HK-2 (cell line): Measurements from ENCODE around the gene FCHSD2.

ENCODE experiments used
- DNase-seq: peaks from one replicate; pipeline ENCODE4 v3.0.0-alpha.2; 2018; ENCODE audit not compliant: unreplicated experiment

FCHSD2 gene

GRCh38 chr11:73142128-73142377 lies at the start of gene FCHSD2:
Gene FCHSD2, minus strand, starts transcription at chr11:73142318. Its CDS starts 441 bp downstream, at chr11:73141877.
- no peak for DNase-seq

GRCh38 chr11:73191151-73191550 lies 49.0 kb upstream of the FCHSD2 start:
- no peak for DNase-seq

- DNase-seq = no peak
Observed at GRCh38 chr11:73190557-73190885, 48.4 kb upstream of the FCHSD2 start.

DNA sequence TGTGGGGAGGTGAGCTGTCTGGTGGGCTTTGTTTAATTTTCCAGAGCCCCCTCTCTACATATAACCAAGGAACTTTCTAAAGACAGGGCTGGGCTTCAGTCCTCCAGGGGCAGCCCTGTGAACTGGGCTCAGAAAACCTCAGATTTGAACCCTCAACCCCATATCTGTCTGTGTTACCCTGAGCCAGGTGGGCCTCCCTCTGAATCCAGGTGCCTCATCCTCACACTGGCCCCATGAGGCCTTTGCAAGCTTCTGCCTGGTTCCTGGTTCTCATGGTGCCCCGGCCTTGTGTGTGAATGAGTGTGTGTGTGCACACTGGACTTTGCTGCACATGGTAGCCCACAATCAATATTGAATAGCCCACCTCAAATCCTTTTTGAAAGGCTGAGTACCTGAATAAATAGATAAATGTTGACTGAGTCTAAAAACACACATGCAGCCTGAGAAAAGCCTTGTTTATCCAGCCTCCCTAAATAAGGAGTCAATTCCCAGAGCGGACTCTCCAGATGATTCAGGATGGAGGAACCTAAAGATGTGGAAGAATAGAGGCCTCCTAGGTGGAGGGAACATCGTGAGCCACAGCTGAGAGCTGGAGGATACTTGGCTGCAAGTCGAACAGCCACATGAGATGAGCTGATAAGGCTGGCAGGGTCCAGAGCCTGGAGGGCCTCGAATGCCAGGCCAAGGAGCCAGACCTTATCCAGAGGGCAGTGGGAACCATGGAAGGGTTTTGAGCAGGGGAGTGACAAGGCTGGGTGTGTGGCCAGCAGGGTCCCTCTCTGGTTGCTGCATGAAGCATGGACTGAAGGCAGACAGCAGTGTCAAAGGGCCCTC lies 47.8 kb upstream of the FCHSD2 start:
- DNase-seq = no peak

GRCh38 chr11:73189315-73189714 lies 47.2 kb upstream of the FCHSD2 start:
- no peak for DNase-seq

DNA sequence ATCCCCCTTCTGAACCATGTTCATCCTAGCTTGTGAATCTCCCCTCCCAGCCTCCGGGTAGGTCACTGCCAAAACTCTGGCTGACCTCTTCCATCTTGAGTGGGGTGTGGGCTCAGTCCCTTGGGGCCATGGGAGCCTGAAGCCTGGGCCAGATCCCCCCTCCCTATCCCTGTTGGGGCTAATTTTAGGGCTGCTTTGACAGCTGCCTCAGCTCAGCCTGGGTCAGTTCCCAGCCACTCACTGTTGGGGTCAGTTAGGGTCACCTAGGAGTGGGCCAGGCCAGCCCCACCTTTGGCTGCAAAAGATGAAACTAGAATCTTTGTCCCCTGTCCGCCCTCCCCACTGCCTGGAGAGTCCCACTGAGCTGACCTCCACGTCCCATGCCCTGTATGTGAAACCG lies 46.2 kb upstream of the FCHSD2 start:
- DNase-seq = no peak

- DNase-seq = no peak
Observed at GRCh38 chr11:73187854-73188253, 45.7 kb upstream of the FCHSD2 start.

DNA sequence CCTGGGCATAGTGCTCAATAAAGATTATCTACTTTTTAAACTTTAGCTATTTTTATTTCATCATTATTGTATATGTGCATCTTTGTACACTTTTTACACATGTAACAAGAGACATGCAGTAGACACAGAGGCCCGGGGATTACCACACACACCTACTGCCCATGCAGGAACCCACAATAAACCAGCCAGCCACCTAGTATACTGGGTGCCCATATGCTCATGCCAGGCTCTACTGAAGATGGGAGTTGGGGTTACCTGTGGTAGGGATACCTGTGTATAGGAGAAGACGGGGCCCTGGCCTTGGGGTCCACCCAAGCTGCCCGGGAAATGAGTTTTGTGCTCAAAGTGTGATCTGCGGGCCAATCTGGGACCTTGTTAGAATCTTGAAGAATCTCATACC lies 44.8 kb upstream of the FCHSD2 start:
- no peak for DNase-seq

DNA sequence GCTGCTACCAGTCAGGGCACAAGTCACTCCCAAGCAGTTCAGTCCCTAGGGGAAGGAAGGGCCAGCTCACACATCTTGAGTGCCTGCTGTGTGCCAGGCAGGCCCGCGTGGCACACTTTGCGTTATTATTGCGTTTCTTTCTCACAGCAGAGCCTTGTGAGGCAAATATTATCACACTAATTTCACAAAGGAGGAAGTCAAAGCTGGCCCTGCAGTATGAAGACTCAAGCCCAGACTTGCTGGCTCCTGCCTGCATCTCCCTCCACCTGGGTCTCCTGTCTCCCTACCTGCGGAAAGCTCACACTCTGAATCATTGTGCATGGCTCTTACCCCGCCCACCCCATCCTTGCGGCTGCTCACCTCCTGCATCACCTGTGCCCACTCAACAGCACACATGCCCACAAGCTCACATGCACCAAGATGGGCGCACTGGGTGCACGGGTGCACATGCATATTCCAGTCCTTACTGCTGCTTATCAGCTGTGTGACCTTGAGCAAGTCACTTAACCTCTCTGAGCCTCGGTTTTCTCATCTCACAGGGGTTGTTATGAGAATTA lies 44.3 kb upstream of the FCHSD2 start:
- DNase-seq = no peak

GRCh38 chr11:73185680-73186293 lies 43.7 kb upstream of the FCHSD2 start:
- DNase-seq = peak; percentile 64

DNA sequence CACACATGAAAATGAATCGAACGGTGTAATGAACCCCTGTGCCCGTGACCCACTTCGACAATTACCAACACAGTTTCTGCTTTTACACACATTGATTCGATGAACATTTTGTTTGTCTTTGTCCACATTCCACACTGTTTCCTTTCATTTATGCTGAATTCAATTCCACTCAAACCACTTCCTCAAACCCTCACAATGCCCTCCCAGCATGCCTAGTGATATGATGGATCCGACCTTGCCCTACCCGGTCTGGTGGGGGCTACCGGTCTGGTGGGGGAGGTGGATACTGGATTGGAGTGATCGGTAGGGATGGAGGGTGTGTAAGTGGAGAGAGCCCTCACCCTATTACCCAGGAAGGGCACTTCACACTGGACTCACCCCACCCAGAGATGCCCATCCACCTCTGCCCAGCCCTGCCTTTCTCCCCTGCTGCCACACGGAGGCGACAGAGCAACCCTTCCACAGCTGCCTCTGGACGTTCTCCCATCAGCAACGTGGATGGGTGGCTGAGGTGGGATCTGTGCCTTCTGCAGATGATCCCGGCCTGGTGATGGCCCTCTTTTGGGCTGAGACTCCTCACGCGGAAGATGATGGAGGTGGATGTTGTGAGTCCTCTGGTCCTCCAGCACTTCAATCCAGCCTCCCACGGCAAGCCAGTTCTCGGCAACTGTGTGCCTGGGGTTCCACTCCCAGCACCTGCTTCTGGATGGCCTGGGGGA lies 43.0 kb upstream of the FCHSD2 start:
- DNase-seq = peak; percentile 54

GRCh38 chr11:73182824-73183321 lies 40.8 kb upstream of the FCHSD2 start:
- DNase-seq = no peak

DNA sequence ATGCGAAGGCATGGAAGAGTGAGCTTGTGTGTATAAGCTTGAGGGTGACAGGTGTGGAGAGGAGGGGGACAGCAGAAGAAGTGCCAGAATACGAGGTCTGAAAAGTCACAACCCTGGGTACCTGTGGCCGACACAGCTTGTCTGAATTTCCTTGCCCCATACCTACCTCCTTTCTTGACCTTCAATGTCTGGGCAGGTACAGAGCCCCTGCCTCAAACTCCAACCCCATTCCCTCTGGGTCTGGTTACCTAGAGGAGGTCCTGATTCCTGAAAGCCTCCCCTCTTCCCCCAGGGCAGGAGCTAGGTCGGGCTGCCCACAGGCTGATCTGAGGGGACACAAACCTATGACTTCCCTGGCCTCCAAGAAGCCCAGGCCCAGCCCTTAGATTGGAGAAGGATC lies 36.6 kb upstream of the FCHSD2 start:
- DNase-seq = no peak

DNA sequence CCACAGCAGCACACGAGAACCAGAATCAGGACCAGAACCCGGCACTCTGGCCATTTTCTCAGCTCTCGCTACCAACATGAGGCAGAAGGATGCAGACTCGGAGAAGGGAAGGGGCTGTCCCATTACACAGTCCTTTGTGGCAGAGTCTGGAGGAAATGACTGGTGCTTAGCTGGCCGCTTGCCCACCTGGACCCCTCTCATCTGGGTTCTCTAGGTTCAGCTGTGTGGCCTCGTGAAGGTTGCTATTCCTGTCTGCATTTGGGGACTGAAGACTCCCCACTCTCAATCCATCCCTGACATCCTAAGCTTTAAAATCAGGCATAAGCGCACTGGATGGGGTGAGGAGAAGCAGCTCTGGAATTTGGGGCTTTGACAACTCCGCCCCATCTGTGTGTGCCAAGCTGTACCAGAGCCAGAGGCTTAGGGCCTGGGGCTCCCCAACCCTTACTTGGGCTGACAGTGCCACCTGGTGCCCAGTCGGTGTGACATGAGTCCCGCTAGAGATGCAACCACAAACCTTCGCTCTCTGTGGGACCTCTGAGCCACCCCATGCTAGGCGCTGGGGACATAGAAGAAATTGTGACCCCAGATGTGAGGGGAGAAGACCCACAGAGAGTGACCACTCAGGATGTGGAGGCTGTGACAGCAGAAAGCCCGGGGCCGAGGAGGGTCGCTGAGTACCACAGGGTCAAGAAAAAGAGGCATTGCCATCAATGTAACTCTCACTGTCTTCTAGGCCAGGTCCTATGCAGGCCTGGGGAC lies 35.8 kb upstream of the FCHSD2 start:
- peak; percentile 51 for DNase-seq

- DNase-seq = no peak
Observed at GRCh38 chr11:73177380-73177777, 35.3 kb upstream of the FCHSD2 start.

DNA sequence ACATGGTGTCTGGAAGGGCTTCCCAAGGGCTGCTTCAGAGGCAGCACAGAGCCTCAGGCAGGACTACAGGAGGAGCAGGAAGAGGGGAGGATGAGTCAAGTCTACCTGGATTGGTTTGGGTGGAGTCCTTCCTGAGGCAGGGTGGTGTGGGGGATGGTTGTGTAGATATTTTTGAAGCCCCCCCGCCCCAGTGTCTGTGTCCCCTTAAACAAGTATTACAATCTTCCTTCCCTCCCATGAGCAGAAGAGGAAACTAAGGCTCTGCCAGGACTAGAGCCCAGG lies 34.7 kb upstream of the FCHSD2 start:
- DNase-seq = no peak

- no peak for DNase-seq
Observed at GRCh38 chr11:73176145-73176873, 34.2 kb upstream of the FCHSD2 start.

DNA sequence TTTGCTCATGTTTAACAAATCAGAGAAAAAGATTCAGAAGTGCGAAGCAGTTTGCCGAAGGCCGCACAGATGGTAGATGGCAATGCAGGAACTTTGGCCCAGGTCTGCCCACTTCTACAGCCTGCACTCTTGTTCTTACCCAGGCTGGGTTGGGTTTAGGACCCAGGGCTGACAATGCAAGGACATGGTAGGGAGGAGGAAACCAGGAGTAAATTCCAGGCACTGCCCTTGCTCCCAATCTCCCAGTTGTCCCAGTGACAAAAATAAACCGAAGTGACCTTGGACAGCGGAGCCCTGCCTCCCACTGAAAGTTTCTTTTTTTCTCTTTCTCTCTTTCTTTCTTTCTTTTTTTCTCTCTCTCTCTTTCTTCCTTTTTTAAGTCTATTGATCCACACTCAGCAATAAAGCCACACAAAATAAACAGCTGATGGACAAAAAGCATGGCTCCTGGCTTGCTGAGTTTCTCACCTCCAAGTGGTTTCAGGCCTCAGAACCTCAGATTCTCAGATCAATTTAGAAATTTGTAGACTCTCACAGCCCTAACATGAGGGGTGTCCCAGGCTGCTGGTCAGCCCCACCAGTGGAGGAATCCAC lies 33.5 kb upstream of the FCHSD2 start:
- DNase-seq = no peak

DNA sequence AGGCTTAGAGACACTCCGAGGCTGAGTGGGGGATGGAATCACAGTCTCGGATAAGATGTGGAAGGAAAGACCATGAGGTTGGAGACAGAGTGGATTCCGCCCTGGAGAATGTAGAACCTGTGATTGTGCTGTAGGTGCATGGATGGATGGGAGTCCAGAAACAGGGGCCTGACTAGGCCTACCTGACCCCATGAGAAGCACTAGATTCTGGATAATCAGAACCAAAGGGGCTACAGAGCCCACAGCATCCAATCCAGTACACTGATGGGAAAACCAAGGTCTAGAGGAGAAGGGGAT lies 32.3 kb upstream of the FCHSD2 start:
- DNase-seq = no peak

DNA sequence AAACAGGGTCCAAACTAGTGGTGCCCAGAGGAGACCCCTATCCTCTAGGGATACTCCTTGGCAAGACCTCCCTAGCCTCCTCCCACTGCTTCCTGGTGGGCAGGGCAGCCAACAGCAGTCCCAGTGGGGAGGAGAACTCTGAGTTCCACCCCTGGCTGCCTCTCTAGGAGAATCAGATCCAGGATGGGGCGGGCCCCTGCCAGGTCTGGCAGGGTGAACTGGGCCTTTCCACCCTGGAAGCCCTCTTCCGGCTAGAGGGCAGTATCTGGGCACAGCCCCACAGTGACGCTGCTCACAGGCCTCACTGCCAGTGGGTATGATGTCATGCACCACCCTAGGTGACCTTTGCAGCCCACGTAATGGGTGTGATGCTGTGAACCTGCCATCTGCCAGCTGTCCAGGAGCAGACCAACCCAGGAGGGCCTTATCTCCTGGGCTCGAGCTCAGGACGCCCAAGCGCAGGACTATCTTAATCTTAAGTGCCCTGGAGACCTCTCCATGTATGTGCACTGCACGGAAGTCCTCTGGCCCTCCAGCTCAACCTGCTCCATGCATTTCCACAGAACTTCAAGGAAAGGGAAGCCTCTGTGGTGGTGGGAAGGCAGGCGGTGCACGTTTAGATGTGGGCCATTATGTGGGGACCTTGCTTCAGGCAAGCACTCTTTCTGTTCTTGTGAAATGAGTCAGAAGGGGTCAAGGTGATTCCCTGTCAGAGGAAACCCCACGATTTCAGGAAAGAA lies 31.8 kb upstream of the FCHSD2 start:
- DNase-seq = no peak
